Right forelimb (tissue), 1 donor: ENCODE results near the gene SCGB1C2.

Source experiments
- DNase-seq: peaks from one replicate; pipeline ENCODE4 v3.0.0-alpha.2; 2018

The SCGB1C2 gene

DNA sequence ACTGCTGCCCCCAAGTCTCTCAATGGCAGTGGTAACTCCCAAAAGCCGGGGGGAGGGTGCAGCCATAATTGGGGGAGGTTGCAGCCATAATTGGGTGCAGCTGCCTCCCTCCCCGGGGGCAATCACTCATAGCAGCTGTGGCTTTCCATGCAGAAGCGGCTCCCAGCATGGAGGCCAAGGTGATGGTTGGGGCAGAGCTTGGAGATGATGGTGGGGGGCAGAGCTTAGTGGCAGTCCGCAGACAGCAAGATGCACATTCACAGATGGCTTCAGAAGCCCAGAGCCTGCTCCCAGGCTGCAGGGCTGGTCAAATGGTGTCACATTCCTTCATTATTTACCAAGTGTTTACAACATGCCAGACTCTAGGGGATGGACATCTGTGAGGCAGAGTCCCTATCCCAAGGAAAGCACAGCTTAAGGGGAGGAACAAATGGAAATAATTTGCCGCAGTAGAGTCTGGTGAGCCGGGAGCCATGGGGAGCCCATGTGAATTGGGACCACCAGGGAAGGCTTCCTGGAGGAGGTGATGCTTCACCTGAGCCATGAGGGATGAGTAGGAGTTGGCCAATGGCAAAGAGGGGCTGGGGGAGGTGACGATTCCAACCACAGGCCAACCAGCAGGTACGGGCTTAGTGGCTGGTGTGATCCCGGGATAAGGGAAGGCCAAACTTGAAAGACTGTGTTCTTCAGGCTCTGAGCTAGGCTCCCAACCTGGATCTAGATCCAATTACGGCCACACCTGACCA lies 36.0 kb downstream of the SCGB1C2 start:
- no peak for DNase-seq

DNA sequence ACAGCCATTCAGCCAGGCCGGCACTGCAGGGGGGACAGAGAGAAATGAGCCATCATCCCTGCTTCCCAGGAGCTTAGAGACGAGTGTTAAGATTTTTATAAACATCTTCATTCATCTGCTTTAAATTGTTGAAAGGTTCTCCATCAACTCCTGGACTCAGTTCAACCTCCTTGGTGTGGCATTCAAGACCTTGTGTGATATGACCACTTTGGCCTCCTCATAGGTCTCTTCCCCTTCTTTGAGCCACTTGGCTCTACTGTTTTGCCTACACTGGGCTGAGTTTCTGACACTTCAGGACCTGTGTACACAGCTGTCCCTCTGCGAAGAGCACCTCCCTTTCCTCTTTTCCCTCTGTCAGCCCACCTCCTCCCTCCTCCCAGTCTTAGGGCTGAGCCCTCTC lies 39.8 kb downstream of the SCGB1C2 start:
- no peak for DNase-seq

DNA sequence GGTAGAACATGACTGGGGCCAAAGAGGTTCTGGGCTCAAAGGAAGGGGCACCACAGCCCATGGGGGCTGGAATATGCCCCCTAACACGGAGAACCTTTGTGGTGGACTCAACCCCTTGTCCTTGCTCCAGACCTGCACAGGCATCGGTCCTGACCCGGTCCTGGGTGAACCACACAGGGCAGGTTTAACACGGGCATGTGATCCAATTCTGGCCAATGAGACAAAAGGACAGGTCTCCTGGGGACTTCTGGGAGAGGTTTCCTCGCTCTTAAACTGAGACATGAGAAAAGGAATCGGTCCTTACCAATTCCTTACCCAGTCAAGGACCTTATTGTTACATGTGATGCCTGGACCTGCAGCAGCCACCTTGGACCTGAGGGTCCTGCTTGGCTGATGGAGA lies 40.4 kb downstream of the SCGB1C2 start:
- DNase-seq: no peak

DNA sequence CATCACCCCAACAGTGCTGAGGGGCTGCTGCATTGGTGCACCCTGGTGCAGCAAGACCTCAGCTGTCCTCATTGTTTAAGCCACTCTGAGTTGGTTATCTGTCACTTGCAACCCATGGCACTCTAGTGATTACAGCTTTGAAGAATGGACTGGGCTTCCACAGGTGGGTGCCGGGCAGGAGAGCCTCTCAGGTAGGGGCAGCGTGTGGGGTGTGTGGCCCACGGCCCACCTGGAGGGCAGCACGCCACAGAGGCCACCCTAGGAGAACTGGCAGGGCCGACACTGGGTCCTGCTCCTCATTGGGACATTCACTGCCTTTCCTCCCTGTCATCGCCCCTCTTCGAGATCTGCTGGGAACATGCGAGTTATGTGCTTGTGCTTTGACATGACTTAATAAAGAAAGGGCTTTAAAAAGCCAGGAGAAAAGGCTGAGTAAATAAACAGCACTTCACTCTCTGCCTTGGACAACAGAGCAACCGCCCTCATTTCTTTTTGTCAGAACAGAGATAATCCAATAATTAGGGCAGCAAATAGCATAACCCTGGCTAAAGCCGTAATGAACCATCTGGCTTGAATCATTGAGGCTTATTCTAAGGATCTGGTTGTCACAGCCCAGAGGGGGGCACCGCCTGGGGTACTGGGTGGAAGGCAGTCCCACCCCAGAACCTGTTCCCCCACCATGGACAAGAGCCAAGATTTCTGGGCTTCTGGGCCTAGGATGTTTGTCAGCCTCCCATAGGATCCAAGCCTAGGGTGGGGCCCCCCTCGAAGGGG lies 41.1 kb downstream of the SCGB1C2 start:
- DNase-seq: no peak

DNA sequence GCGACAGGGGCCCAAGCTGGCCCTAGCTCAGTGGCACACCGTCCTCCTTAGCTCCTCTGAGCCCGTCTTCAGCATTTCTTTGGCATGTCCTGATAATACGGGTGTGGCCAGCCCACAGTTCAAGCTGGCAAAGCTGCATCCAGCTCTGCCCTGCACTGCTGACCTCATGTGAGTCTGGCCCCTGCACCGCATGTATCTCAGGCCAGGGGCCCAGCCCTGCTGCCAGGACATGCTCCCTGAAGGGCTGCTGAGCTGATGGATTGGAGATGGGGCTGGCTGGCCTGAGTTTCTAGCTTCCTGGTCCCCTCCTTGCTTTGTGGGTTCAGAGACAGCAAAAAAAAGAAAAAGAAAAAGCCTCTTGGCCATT lies 41.7 kb downstream of the SCGB1C2 start:
- no peak for DNase-seq

DNA sequence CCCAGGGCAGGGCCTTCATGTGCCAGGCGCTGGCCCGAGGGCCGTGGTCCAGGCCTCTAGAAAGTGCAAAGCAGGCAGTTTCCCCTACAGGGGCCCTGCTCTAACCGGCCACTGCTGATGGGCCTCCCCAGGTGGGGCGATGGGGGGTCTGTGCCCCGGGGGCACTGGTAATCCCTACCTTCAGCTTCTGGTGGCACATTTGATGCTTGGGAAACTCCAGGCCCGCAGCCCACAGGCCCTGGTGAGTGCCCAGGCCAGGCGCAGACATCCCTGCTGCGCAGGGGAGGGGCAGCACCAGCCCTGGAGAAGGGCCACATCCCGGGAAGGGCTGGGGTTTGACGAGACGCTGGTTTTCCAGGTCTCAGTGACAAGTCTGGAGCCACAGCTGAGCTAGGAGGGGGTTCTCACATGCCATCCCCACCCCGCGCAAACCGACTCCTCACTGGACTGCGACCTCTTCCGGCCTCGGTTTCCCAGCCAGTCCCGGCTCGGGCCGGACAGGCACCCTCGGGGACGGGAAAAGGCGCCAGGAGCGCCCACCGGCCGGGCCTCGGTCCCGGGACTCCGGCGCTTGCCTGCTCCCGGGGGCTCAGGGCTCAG lies 42.5 kb downstream of the SCGB1C2 start:
- no peak for DNase-seq

DNA sequence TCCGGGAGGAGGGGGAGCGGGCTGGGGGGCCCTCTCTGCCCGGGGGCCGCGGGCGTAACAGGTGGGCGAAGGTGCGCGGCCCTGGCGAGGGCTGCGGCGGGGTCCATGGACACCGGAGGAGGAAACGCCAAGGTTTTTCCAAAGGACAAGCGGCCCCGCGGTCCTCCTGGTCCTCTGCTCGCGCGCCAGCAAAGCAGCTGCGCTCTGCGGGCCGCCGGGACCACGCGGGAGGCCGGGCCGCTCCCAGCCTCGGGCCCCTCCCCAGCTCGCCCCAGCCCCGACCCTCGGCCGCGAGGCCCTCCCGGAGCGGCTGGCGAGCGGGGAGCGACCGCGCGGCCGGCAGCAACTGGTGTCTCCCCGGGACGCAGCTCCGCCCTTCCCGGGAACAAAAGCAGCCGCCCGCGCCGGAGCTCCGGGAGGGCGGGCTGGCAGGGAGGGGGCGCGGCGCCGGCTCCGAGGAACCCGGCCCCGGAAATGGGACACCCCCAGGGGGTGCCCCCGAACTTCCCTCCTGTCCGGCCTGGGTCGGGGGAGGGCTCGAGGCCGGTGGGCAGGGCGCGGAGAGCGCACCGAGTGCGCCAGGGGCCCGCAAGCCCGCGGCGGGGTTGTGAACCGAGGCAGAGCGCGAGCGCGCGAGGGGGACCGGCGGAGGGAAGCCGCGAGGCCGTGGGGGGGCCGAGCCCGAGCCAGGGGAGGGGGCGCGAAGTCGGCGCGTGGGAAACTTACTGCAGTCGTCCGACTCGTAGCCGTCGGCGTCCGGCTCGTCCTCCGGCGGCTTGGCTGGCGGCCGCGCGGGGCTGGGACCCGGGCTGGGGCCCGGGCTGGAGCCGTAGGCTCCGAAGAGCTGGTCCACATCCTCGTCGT lies 43.2 kb downstream of the SCGB1C2 start:
- no peak for DNase-seq

DNA sequence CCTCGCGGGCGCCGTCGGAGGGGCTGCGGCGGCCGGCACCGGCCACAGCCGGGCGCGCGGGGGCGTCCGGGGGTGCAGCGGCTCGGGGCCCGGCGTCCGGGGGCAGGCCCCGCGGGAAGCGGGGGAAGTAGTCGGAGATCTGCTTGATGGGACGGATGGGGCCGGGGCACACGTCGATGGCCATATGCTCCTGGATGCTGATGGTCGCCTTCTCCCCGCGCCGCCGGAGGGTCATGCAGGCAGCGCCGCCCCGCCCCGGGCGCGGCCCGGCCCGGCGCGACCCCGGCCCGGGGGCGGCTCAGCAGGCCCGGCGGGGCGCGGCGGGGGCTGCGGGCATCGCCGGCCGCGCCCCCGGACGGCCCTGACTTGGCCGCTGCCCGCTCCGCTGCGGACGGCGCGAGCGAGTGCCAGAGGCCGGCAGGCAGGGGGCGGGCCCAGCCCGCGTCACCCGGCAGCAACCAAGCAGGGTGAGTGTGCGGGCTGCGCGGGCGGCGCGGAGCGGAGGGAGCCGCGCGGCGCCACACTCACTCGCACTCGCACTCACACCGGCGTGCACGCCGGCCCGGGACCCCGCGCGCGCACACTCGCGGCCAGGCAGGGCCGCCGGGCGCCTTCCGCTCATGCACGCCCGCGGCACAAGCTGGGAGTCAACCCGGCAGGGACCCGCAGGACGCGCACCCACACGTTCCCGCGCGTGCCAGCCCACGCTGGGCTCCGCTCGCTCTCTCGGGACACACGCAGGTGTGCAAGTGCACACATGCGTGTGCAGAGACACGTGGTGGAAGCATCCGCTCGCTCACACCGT lies 44.1 kb downstream of the SCGB1C2 start, which contains the start of gene DOC2B:
Gene DOC2B, minus strand, starts transcription at position 406 of the 805 bp plus-strand sequence. Its CDS starts 171 bp downstream, at position 235.
- peak; percentile 60 for DNase-seq

DNA sequence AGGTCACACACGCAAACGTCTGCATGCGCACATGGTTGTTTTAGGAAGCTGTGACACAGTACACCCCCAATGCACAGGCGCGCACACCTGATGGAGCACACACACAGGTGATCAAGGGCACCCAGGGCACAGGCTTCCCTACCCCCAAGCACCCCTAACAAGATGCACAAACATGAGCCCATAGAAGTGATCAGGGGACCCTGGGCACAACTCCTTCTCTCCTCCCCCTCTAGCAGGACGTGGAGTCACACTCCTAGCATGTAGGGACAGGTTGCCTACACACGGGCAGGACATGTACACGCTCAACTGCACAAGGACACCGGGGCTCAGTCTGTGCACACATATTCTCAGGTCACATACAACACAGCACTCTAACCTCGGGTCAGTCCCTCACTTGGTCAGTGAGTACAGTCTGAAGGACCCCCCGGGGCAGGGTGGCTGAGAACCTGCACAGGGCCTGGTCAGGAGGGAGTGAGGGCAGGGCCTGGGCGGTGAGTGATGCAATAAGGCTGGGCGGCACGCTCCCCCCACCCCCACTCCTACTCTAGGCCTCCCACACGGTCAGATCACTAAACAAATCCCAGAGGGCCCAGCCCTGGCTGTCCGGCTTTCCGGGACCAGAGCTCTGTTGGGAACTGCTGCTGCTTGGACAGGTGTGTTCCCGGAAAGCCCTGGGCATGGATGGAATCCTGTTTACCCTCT lies 44.8 kb downstream of the SCGB1C2 start:
- DNase-seq: no peak

DNA sequence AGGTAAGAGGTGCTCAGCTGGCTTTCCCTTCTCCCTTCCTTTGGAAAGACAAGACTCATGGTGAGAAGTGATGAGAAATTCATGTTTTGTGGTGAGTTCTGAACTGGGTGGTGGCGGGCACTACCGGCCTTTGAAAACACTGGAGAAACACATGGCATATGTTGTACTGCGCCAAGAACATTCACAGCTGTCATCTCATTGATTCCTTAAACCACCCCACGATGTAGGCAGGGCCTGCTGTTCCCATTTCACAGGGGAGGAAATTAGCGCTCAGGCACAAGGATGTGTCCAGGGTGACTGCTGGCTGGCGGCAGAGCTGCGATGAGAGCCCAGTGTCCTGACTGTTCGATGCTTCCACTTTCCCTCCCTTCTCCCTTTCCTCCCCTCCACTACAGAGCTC lies 45.7 kb downstream of the SCGB1C2 start:
- DNase-seq: no peak

DNA sequence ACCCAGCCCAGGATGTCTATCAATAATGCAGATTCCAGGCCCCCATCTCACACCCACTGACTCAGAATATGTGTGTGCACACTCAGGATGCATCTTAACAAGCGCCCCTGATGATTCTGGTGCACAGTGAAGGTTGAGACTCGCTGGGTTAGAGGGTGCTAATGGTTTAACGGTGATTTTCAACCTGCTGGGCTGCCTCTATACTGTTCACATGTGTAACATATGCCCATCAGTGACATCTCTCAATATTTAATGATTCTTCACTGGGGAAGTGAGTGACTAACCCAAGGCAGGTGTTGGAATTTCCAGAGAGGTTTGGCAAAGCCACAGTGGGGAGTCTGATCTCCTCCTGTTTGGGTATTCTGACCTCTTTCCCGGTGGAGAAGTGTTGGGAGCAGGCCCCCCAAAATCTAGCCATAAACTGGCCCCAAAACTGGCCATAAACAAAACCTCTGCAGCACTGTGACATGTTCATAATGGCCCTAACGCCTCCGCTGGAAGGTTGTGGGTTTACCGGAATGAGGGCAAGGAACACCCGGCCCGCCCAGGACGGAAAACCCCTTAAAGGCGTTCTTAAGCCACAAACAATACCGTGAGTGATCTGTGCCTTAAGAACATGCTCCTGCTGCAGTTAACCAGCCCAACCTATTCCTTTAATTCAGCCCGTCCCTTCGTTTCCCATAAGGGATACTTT lies 48.2 kb downstream of the SCGB1C2 start:
- DNase-seq: no peak

DNA sequence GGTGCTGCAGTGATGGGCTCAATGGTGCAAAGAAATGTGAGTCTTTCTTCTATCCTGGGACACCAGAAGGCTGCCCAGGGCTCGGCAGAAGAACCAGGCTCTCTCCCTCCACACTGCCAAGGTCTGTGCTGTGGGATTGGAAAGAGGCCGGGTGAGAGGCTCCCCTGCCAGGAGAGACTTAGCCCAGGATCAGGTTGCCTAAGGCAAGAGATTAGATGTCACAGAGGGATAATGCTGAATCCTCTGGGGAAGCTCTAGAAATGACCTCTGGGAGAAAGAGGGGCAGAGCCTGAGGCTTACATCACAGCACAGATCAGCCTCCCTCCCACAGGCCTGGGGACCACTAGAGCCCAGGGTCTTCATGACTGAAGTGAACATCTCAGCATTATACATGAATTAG lies 49.8 kb downstream of the SCGB1C2 start:
- DNase-seq: no peak
